Right ventricle myocardium superior (tissue), 1 donor: Measurements from ENCODE around the gene SMOC2. TPM values are rescaled to one million over a fixed set of nuclear protein-coding genes. Genes with fewer than 3 reads are reported as not detected.

Experiments
- ATAC-seq: fragments of 200-7000 bp; cut with Tn5 transposase; one replicate; pipeline ENCODE4 v1.9.1; 2020; ENCODE audit warnings: mild to moderate bottlenecking; ENCODE audit not compliant: poor library complexity
- DNase-seq: peaks from one replicate; pipeline ENCODE4 v3.0.0-alpha.2; 2020
- intact Hi-C: fragments of 100-400 bp; cut with DNase I; formaldehyde crosslinking; loops from one replicate; pipeline ENCODE4 v1.11.2; 2022
- total RNA-seq: library from RNA; stranded (reverse); fragmentation: NEBNext Ultra II Directional; extraction: Animal tissue kit (Norgen Biotek cat#: 25700); gene quantifications from one replicate; pipeline ENCODE4 v1.2.1, GENCODE V29; 2021
- donor health status: DM: no; HTN: yes; CAD: no; lungs with severe emphysema.

The SMOC2 gene
- total RNA-seq, 1 donor from 2014 or later = 10.9 TPM

GRCh38 chr6:168623736-168624135 is 182.8 kb downstream of the SMOC2 start:
- ATAC-seq (no peak), DNase-seq (no peak)
- intact Hi-C loops = no loop called here

GRCh38 chr6:168624540-168624939 is 183.6 kb downstream of the SMOC2 start:
- intact Hi-C loops = no loop called here
- no peak for DNase-seq
- ATAC-seq = no peak

- DNase-seq (no peak), ATAC-seq (no peak)
- intact Hi-C loops = no loop called here
These were observed 184.0 kb downstream of the SMOC2 start for GRCh38 chr6:168624948-168625347.

- intact Hi-C loops = no loop called here
- no peak for ATAC-seq
- no peak for DNase-seq
These were observed 184.6 kb downstream of the SMOC2 start for GRCh38 chr6:168625602-168626001.

- intact Hi-C loops = no loop called here
- no peak for ATAC-seq
These were observed 185.1 kb downstream of the SMOC2 start for GRCh38 chr6:168626046-168626602.

GRCh38 chr6:168627506-168628175 is 186.7 kb downstream of the SMOC2 start:
- DNase-seq = no peak
- intact Hi-C loops = no loop called here
- no peak for ATAC-seq

More at GRCh38 chr6:168626046-168626602, 185.1 kb downstream of the SMOC2 start:
- no peak for DNase-seq

- intact Hi-C loops = no loop called here
- ATAC-seq = no peak
These were observed 187.2 kb downstream of the SMOC2 start for GRCh38 chr6:168628176-168628553.

GRCh38 chr6:168628732-168629245 is 187.8 kb downstream of the SMOC2 start:
- ATAC-seq (no peak), DNase-seq (no peak)
- intact Hi-C loops = no loop called here

More at GRCh38 chr6:168628176-168628553, 187.2 kb downstream of the SMOC2 start:
- no peak for DNase-seq

- no peak for ATAC-seq
- intact Hi-C loops = no loop called here
- no peak for DNase-seq
These were observed 190.6 kb downstream of the SMOC2 start for GRCh38 chr6:168631564-168631963.

- intact Hi-C loops = no loop called here
- DNase-seq = no peak
- no peak for ATAC-seq
These were observed 191.7 kb downstream of the SMOC2 start for GRCh38 chr6:168632694-168633093.

- DNase-seq (no peak), ATAC-seq (no peak)
- intact Hi-C loops = no loop called here
These were observed 193.8 kb downstream of the SMOC2 start for GRCh38 chr6:168634541-168635328.

GRCh38 chr6:168636147-168637004 is 195.4 kb downstream of the SMOC2 start:
- ATAC-seq (peak; percentile 81), DNase-seq (no peak)
- intact Hi-C loops = no loop called here

GRCh38 chr6:168637834-168638233 is 196.8 kb downstream of the SMOC2 start:
- ATAC-seq = no peak
- intact Hi-C loops = no loop called here
- no peak for DNase-seq

- ATAC-seq = no peak
- intact Hi-C loops = no loop called here
- DNase-seq = no peak
These were observed 197.7 kb downstream of the SMOC2 start for GRCh38 chr6:168638468-168639271.

GRCh38 chr6:168640181-168640580 is 199.2 kb downstream of the SMOC2 start:
- no peak for ATAC-seq
- no peak for DNase-seq
- intact Hi-C loops = no loop called here

- DNase-seq (no peak), ATAC-seq (peak; percentile 24)
- intact Hi-C loops = no loop called here
These were observed 199.8 kb downstream of the SMOC2 start for GRCh38 chr6:168640768-168641167.

- intact Hi-C loops = no loop called here
- ATAC-seq (no peak), DNase-seq (no peak)
These were observed 200.5 kb downstream of the SMOC2 start for GRCh38 chr6:168641446-168641845.

- intact Hi-C loops = no loop called here
- DNase-seq = no peak
- ATAC-seq = no peak
These were observed 202.4 kb downstream of the SMOC2 start for GRCh38 chr6:168643401-168643800.
